ENCODE data around the gene FRMPD1.
"Not testable (repeated sequence)": the region's sequence is repeated elsewhere in the genome, so short reads cannot be mapped to it uniquely, and the experiment has no call there.

Gene FRMPD1

DNA sequence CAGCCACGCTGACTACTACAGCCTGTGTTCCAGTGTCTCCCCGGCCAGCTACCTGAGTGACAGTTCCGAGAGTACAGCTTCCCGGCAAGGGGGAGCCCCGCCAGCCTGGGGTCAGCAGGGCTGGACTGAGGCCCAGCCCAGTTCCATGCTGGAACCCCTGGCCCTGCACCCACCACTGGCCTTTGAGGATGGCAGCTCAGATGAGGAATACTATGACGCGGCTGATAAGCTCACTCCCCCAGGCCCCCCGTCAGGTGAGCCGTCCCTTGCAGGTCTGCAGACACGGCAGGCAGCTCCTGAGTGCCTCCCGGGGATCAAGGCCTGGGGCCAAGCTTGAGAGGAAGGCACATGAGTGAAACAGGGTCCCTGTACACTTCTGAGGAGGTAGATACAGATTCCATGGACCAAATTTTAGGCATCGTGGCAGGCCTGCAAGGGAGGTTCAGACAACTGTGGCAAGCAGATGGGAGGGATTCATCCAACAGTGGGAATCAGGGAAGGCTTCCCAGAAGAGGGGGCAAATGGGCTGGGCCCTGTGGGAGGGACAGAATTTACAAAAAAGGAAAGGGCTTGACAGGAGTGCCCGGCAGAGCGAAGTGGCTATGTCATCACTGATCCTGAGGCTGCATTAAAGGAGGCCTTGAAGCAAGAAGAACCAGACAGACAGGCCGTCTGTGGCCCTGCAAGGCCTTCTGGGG, 90.0 kb downstream of the FRMPD1 start:
- DNase-seq (ENCODE audit: low read depth) = no peak

- no peak for DNase-seq (ENCODE audit: low read depth)
These were observed 95.2 kb downstream of the FRMPD1 start for GRCh38 chr9:37745970-37746369.

- no peak for DNase-seq (ENCODE audit: low read depth)
These were observed 95.9 kb downstream of the FRMPD1 start for GRCh38 chr9:37746448-37747270.

DNA sequence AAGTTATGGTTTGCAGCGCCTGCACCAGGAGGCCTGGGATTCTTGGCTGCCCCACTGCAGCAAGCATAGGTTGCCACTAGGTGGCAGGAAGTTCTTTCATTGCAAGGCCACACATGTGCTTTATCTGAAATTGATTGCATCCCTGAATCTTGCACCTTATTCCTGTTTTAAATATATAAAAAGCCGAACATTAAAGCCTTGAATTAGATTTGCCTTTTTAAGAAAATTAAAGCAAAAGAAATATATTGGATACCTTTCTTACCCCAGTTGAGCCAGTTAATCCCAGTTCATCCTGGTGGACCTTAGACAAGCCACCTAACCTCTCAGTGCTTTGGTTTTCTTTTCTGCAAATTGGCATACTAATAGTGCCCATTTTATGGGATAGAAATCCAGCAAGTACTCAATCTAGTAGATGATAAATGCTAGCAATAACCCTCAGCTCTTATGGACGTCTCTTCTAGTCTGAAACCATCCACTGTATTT, 96.6 kb downstream of the FRMPD1 start:
- peak; percentile 26 for DNase-seq (ENCODE audit: low read depth)

DNA sequence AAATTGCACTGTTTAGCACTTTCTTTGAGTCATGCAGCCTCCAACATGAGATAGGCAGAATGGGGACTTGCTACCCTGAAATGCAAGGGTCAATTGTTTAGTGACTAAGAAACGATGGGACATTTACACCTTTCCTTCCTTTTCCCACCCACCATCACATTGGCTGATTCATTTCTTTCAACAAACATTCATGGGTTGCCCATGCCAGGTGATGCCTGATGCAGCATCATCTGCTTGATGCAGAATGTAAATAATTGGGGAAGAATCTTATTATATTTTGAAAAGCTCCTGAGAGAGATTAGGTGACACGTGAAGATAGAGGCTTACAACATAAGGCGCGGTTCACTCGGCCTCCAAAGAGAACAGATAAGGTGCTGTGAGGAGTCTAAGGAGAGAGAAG, 98.4 kb downstream of the FRMPD1 start:
- DNase-seq (ENCODE audit: low read depth) = no peak

- DNase-seq (ENCODE audit: low read depth) = no peak
These were observed 100.4 kb downstream of the FRMPD1 start for GRCh38 chr9:37751186-37751585.

DNA sequence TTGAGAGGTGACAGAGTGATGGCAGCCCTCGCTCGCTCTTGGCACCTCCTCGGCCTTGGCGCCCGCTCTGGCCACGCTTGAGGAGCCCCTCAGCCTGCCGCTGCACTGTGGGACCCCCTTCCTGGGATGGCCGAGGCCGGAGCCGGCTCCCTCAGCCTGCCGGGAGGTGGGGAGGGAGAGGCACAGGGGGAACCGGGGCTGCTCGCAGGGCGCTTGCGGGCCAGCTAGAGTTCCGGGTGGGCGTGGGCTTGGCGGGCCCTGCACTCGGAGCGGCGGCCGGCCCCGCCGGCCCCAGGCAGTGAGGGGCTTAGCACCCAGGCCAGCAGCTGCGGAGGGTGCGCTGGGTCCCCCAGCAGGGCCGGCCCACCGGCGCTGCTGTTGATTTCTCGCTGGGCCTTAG, 101.0 kb downstream of the FRMPD1 start:
- DNase-seq (ENCODE audit: low read depth) = not testable (repeated sequence)

DNA sequence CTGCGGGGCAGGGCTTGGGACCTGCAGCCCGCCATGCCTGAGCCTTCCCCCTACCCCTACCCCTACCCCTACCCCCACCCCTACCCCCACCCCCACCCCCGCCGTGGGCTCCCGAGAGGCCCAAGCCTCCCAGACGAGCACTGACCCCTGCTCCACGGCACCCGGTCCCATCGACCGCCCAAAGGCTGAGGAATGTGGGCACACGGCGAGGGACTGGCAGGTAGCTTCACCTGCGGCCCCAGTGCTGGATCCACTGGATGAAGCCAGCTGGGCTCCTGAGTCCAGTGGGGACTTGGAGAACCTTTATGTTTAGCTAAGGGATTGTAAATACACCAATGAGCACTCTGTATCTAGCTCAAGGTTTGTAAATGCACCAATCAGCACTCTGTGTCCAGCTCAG, 101.4 kb downstream of the FRMPD1 start:
- not testable (repeated sequence) for DNase-seq (ENCODE audit: low read depth)

GRCh38 chr9:37752642-37753488, 102.1 kb downstream of the FRMPD1 start:
- no peak for DNase-seq (ENCODE audit: low read depth)

DNA sequence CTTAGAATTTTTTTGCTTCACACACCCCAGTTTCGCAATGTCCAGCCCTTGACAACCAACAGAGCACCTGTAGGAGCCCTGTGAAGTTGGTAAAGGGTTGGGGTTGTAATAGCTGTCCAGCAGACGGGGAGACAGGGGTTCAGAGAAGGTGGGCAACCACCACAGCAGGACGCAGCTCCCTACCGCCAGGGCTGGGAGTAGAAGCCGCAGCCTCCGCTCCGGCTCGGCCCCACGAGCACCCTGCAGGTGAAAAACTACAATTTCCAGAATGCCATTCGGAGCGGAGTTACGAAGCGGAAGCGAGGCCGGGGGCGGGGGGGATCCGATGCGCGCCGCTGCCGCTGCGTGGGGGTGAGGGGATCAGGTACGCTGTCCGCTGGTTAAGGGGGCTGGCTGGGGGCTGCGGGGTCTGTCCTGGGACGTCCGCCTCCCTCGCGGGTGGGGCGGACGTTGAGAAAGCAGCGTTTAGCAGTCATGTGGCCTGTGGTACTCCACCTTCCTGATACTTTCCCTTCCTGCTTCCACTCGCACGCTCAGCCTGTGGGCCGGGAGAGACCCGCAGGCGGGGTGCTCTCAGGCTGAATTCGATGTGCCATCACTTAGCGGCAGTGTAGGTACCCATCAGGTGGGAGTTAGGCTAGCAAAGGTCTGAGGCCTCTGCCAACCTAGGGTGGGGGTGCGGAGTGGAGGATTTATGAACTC, 102.9 kb downstream of the FRMPD1 start, which contains the start of gene TRMT10B:
TSS of gene TRMT10B (plus strand) at position 317 of the 702 bp plus-strand sequence. CDS start 8,127 bp downstream, outside the sequence.
- peak; percentile 56 for DNase-seq (ENCODE audit: low read depth)

GRCh38 chr9:37758747-37759146, 108.0 kb downstream of the FRMPD1 start:
- no peak for DNase-seq (ENCODE audit: low read depth)

DNA sequence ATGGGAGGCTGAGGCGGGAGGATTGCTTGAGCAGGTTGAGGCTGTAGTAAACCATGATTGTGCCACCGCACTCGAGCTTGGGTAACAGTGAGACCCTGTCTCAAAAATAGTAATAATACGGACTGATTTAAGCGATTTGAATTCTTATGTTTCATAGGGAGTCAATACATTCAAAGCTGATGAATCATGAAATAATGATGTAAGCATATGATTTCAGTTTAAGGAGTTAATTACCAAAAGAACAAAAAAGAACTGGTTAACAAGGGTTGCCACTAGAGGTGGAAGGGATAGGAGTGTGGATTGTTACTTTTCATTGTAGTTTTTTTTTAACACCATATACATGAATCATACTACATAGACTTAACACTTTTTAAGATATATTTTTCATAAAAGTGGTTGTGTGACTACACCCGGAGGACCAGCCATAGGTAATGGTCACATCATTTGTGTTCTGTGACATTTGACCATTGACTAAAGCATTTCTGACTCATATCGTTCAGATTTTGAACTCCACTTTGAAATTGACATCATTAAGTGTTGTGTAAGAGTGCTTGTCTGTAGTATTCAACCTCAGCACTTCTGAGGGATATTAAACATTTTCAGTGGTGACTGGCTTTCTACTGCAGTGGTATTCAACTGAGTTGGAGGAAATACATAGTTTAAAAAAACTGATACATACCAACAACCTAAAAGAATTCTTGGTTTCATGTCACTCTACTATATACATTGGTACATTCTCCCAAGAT, 109.8 kb downstream of the FRMPD1 start:
- DNase-seq (ENCODE audit: low read depth) = no peak

- no peak for DNase-seq (ENCODE audit: low read depth)
These were observed 110.8 kb downstream of the FRMPD1 start for GRCh38 chr9:37761511-37761910.

DNA sequence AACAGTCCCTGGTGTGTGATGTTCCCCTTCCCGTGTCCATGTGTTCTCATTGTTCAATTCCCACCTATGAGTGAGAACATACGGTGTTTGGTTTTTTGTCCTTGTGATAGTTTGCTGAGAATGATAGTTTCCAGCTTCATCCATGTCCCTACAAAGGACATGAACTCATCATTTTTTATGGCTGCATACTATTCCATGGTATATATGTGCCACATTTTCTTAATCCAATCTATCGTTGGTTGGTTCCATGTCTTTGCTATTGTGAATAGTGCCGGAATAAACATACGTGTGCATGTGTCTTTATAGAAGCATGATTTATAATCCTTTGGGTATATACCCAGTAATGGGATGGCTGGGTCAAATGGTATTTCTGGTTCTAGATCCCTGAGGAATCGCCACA, 114.5 kb downstream of the FRMPD1 start:
- DNase-seq (ENCODE audit: low read depth) = not testable (repeated sequence)

DNA sequence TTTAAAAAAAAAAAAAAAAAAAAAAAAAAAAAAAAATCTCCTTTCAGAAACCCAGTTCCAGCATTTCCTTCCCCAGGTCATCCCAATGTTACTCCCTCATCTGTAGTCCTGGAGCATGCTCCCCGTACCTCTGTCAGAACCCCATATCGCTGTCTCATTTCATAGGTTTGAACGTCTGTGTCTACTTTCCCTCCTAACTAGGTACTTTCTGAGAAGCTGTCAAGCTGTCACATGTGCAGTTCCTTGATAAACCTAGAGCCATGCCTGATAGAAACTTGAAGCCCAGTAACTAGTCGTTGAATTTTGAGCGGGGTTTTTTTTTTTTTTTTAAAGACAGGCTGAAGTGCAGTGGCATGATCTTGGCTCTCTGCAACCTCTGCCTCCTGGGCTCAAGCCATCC, 118.6 kb downstream of the FRMPD1 start:
- no peak for DNase-seq (ENCODE audit: low read depth)

DNA sequence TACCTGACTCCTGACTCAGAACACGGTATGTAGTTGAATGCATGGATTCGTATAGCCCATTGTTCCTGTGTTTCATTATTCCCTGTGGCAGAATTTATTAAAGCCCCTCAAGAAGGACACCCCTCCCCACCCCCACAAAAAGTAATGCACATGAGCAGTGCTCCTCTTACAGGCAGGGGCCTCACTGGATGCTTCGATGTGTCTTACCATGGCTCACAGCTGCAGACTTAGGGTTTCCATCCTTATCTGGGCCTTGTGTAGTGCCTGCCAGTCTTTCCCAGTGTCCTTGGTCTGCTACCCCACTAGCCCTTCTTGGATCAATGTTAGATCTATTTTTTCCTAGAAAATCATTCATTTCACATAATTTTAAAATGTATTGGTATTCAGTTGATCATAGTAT, 119.2 kb downstream of the FRMPD1 start:
- DNase-seq (ENCODE audit: low read depth) = no peak

- DNase-seq (ENCODE audit: low read depth) = no peak
These were observed 124.6 kb downstream of the FRMPD1 start for GRCh38 chr9:37775216-37775919.

DNA sequence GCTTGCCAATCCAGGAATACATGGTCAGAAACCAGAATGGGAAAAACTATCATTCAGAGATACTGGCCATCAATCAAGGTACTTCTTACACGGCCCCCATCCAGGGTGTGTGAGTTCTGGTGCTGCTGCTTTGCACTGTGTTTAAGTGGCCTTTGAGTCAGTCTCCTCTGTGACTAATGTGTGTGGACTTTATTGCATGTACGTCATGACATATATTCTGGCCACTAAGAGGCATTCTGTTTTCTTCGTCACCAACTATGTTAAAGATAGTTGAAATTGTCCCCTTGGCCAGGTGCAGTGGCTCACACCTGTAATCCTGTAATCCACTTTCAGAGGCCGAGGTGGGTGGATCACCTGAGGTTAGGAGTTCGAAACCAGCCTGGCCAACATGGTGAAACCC, 125.6 kb downstream of the FRMPD1 start:
- DNase-seq (ENCODE audit: low read depth) = no peak

DNA sequence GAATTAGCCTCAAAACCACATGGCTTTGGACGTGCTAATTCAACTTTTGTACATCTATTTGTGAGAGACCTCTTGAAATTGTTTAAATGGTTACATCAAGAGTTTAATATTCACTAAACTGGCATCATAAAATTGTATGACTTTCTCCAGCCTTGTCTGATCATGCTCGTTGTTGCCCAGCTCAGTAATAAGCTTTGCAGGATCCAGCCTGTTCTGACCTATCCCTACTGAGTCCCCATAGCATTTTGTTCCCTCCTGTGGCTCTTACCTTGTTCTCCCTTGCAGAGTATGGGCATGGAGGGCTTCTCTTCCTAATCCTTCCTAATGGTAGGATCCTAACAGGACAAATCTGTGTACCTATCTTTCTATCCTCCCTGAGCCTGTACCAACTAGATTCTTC, 127.8 kb downstream of the FRMPD1 start:
- no peak for DNase-seq (ENCODE audit: low read depth)

DNA sequence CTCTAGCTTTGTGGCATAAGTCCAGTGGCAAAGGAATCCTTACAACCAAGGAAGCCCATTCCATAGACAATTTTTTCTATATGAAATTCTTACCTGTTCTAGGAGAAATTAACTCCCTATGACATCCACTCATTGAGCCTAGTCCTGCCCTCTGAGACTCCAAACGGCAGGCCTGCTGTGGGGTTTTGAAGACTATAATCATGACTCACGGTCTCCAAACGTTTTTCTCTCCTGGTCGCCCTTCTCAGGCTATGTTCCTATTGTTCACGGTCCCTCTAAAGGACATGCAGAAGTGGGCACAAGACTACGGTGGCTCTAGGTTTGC, 133.5 kb downstream of the FRMPD1 start:
- no peak for DNase-seq (ENCODE audit: low read depth)
